HG02571 (cell line): ENCODE data around the gene PRR16.
"Not testable (repeated sequence)": the region's sequence is repeated elsewhere in the genome, so short reads cannot be mapped to it uniquely, and the experiment has no call there.

Experiments used
- ATAC-seq: cut with Tn5 transposase; IDR thresholded peaks from one replicate; pipeline ENCODE4 v1.9.1; 2021; ENCODE audit warnings: mild to moderate bottlenecking, moderate library complexity; ENCODE audit not compliant: unreplicated experiment

Gene PRR16

DNA sequence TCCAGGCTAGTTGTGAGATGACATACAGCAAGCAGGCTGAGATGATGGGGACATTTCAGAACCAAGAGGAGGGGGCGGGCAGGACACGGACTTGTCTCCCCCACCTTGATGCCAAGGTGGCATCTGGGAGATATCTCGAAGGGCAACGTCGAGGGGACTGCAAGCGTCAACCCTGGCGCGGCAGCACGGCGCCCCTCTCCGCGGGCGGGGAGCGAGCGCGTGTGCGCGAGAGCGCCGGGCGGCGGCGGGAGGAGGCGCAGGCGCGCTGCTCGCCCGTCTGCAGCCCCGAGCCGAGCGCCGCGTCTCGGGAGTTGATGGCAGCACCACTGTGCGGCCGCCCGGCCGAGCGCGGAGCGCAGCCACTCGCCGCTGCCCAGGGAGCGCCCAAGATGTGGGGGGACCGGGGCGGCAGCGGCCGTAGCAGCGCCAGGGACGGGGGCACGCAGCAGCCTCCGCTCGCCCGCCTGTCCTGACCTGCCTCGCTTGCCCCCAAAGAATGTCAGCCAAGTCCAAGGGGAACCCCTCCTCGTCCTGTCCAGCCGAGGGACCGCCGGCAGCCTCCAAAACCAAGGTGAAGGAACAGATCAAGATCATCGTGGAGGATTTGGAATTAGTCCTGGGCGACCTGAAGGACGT is at the start of gene PRR16:
Gene PRR16 (plus strand): TSS at position 310 of the 636 bp plus-strand sequence.
- ATAC-seq, result peak; percentile 74

DNA sequence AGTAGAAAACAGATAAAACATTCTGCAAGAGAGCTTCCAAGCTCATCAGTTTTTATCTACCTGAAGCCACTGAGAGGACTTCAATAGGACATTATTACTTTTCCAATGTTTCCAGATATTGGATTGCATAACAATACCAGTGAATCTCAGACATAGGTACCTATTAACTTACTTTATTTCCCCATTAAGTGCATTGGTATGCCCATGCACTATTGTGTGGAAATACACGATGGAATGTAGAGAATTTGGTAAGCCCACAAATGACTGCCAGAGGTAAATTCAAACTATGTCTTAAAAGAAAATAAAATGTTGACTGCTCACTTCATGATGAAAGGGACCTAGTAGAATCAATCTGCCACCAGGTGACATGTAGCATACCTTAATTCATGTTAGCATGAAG is 48.1 kb upstream of the PRR16 start:
- ATAC-seq, result no peak

DNA sequence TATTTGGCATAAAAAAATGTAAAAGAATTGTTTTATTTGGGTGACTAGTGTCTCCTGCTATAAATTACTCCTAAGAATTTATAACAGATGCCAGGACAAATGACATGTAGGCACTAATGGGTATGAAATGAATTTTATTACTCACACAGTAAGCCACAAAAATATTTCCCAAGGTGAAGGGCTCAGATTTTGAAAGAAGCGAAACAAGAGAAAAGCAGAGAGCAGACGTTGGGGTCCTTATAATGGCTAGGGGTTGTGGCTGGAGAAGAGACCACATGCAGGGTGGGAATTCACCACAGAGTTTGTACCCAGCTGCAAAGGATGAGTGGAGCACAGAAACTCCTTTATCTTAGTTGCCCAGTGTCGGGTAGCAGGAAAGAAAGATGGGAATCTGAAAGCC is 45.0 kb upstream of the PRR16 start:
- ATAC-seq, result no peak

DNA sequence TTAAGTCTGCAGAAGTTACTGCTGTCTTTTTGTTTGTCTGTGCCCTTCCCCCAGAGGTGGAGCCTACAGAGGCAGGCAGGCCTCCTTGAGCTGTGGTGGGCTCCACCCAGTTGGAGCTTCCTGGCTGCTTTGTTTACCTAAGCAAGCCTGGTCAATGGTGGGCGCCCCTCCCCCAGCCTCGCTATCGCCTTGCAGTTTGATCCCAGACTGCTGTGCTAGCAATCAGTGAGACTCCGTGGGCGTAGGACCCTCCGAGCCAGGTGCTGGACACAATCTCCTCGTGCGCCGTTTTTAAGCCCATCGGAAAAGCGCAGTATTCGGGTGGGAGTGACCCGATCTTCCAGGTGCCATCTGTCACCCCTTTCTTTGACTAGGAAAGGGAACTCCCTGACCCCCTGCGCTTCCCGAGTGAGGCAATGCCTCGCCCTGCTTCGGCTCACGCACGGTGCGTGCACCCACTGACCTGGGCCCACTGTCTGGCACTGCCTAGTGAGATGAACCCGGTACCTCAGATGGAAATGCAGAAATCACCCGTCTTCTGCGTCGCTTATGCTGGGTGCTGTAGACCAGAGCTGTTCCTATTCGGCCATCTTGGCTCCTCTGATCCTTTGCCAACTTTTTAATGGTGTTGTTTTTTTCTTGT is 37.3 kb upstream of the PRR16 start:
- not testable (repeated sequence) for ATAC-seq

DNA sequence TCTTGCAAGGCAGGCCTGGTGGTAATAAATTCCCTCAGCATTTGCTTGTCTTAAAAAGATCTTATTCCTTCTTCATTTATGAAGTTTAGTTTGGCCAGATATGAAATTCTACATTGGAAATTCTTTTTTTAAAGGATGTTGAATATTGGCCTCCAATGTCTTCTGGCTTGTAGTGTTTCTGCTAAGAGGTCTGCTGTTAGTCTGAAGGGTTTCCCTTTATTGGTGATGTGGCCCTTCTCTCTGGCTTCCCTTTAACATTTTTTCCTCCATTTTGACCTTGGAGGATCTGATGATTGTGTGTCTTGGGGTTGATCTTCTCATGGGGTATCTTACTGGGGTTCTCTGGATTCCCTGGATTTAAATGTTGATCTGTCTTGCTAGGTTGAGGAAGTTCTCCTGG is 33.5 kb upstream of the PRR16 start:
- no peak for ATAC-seq

DNA sequence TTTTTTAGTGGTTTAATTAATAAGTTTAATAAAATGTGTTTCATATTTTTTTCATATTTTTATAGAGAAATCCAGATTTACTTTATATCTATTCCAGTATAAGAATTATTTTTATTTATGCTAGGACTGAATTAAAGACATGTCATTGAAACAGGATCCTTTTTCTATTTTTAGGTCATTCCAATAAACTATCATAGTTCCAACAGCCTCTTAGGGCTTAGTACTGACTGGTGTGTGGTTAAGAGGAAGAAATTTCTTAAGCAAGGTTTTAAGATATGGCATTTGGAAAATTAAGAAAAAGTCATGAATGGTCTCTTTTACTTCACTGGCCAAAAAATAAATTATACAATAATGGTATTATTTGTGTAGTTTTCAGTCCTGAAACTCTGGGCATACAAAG is 31.2 kb upstream of the PRR16 start:
- no peak for ATAC-seq

DNA sequence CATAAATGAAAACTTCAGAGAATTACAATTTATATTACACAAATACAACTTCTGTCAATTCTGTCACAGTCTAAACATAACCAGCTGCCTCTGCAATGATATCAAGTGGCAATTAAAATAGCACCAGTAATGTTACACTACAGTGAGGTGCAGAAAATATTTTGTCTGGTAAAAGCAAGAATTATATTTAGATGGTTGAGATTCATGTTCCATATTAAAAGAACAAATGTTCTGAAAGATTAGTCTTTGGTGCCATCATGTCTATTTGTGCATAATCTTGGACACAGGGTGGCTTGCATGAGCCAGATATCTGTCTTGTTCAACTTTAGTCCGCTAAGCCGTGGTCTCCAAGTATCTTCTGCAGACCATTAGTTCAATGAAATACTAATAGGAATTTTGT is 29.0 kb upstream of the PRR16 start:
- no peak for ATAC-seq

DNA sequence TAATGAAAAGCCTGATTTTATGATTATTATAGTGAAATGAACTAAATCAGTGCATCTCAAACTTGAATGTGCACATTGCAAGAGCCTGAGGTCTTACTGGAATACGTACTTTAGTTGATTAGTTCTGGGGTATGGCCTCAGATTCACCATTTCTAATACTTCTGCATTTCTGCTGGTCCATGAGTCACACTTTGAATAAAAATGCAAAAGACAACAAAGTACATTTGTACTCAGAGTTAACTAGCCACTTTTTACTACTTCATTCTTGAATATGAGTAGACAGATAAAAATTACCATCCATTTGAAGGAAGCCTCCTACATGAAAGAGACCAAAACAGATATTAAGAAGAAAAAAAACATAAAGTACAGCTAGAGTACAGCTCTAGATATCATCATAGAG is 27.1 kb upstream of the PRR16 start:
- no peak for ATAC-seq

DNA sequence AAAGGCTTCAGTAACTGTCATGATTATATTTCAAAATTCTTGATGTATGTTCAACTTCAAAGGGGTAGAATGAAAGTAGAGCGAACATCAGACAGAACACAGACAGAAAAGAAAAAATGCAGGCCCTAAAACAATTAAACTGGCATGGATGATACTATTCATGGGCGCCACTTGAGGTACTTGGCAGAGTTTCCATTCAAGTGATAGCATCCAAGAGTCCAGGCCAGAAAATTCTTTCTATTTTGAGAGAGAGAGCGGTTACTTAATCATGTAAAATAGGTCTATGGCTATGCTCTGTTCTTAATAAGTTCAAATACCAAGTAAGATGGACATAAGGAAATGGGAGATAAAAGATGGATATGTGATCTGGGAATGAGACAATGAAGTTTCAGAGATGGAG is 21.4 kb upstream of the PRR16 start:
- no peak for ATAC-seq

DNA sequence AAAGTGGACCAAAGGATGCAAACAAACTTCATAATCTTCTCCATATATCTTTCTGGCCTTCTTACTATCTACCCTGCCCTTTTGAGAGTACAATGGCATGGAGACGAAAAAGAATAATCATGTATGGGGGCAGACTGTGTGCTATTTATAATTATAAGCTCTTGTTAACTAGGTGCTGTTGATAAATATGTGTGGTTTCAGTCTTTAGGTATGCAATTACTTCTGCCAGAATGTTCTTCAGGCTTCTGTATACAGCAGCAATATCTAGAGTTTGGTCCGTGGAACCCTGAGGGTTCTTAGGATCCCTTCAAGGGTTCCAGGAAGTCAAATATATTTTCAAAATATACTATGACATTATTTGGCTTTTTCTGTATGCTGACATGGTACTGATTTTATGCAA is 20.5 kb upstream of the PRR16 start:
- ATAC-seq, result no peak

DNA sequence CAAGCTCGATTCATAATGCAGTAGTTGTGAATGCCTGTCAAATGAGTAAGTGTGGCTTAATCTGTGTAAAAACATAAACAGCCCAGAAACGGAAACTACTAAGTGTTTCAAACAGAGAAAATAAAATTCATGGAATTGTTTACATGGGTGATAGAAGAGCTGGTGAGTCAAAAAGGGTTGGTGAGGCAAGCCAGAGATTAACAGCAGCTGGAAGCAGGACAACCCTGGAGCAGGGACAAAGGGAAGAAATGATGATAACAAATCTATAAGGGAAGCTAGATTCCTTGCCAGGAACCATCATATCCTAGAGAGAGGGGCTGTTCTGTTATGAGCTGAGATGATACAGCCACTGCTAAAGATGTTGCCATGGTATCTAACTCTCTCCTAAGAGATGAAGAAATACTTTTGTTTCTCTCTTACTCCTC is 18.0 kb upstream of the PRR16 start:
- no peak for ATAC-seq

DNA sequence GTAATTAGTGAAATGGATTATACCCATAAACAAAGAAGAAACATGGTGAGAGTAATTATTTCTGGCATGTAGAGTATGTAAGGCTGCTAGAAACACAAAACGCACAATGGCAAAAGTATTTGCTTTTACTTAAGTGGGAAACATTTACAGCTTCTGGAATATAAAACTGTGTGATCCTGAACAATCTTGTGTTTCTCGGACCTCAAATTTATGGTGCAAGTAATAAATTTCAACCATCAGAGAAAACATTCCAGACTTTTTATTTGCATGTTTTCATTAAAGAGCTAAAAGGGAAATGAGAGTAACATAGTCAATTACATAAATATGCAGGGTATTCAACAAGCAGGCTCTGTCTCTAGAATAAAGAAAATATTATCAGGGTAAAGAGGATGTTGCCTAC is 17.2 kb upstream of the PRR16 start:
- no peak for ATAC-seq

DNA sequence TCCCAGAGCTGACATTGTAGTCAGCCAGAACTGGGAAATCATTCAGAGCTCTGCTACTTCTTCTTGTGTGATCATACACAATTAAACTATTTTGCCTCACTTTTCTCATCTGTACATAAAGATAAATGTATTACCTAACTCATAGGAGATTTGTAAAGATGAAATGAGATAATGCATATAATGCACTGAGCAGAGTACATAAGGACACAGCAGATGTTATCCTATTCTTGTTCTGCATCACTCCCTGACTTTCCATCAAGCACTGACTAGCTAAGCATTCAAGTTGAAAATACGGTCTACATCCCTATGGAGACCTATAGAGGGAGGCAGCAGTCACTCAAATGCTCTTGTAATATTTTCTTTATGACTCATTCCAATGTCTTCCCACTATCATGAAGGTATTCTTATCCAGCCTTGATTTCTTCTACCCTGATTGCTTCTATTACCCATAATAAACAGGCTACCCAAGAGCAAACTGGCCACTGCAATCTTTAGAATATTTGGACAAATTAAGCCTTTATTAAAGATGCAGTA is 16.3 kb upstream of the PRR16 start:
- ATAC-seq, result no peak

DNA sequence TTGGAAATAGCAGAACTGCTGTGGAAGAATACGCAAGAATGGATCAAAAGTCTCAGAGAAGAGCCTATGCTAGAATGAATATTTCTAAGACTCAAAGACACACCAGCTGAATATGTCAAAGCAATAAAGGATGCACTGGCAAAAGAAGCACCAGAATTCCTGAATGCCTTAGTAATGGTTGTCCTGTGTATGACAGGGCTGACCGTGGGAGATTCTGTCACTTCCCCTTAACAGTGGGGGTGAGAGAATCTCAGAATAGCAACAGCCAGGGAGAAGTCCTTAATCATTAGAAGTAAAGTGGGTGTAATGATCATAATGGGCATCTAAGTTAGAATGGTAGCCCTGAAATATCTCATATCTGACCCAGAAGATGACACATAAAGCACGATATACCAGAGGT is 14.6 kb upstream of the PRR16 start:
- no peak for ATAC-seq

DNA sequence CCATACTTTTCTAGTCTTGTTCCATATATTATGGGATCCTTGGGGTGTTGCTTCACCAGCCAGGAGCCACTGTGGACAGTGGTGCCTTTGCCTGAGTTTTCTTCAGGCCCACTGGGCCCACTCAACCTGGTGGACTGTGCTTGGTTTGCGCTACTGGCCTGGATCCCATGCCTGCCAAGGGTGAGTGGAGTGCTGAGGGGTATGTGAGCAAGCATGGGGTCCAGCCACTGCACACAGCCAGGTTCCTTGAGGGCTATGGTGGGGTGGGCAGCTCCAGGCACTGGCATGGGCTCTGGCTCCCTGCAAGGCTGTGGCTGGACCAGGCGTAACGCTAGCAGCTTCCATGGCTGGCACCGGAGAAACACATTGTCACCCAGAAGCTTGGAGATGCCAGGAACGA is 13.2 kb upstream of the PRR16 start:
- no peak for ATAC-seq

DNA sequence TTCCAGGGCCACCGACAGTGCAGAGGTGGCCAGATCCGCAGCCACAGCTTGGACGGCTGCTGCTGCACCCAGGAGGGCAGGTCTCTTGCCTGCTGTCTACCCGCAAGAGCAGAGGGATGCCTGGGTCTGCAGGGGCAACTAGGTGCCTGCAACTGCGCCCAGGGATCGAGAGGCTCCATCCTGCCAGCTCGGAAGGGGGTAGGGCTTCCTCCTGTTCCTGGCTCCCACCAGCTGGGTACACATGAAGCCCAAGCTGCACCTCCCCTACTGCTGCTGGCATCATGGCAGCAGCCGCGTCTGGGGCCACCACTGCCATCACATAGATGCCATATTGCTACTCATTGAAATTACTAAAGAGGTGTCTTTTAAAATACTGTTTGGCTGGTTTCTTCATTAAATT is 12.7 kb upstream of the PRR16 start:
- ATAC-seq, result no peak

DNA sequence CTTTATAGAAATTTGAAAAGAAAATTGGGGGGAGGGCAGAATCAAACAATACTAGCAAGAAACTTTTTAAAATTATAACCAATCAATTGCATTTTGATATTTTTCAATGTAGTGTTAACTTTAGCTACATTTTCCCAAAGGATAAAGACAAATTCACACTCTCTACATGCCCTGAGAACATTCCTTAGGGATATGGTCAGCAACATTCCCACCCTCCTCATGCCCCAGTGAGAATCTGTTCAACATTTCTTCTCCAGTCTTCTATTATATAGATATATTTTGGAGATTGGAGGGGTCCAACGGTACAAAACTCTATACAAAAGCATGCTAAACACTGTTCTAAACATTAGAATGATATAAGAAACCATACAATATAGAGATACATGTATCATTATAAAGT is 11.6 kb upstream of the PRR16 start:
- no peak for ATAC-seq

DNA sequence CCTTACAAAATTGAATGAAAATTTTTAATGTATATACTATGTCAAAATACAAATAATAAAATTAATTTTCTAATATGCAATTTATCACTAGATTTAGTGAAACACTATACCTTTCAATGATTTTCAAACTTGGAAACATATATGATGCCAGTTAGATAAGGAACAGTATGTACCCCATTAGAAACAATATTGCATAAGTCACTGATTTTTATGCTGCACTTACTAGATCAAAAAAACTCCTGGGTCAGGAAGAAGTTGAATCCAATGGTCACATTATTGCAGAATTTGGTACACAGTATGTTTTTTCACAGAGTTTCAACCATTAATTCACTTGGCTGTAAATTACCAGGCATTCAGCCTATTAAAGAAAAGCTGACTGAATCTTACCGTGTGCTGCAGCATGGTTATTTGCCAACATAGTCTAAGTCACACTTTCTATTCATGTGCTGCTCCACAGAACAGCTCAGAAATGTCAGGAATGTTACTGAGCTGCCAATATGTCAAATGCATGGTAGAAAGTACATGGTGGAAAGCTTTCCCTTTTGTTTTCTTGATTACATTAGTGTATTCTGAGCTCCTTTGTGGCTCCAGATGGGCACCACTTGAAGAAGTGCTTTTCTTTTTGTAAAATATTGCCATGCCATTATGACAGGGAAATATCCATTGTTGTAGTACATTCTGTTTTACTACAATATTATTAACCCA is 9.9 kb upstream of the PRR16 start:
- ATAC-seq, result no peak

DNA sequence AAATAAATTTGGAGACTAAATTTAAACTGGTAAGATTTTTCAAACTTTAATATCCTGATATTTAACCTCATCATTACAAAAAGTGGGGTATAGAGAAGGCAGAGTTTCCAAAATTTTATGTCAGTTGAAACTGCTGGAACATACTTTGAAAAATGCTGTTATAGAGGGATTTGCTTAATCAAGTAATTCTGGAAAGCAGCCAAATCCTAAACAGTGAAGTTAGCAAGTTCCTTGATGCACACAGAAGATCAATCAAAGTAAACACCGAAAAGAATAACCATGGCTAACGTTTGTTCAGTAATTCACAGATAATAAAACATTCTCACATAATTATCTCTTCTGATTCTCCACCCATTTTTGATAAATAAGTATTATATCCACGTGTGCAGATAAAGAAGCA is 8.1 kb upstream of the PRR16 start:
- no peak for ATAC-seq

DNA sequence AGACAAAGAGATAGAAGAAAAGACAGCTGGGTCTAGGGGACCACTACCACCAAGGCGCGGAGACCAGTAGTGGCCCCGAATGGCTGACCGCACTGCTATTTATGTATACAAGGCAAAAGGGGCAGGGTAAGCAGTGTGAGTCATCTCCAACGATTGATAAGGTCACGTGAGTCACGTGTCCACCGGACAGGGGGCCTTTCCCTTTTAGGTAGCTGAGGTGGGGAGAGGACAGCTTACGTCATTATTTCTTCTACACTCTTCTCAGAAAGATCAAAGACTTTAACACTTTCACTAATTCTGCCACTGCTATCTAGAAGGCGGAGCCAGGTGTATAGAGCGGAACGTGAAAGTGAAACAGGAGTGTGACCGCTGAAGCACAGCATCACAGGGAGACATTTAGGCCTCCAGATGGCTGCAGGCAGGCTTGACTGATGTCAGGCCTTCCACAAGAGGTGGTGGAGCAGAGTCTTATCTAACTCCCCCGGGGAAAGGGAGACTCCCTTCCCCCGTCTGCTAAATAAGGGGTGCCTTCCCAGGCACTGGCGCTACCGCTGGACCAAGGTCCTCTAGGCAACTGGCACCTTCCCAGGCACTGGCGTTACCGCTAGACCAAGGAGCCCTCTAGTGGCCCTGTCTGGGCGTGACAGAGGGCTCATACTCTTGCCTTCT is 6.1 kb upstream of the PRR16 start:
- ATAC-seq, result peak; percentile 85

DNA sequence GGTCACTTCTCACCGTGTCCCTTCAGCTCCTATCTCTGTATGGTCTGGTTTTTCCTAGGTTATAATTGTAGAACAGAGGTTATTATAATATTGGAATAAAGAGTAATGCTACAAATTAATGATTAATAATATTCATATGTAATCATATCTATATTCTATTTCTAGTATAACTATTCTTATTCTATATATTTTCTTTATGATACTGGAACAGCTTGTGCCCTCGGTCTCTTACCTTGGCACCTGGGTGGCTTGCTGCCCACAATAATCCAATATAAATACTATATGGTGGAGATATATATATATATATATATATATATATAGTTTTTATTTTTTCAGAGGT is 5.6 kb upstream of the PRR16 start:
- ATAC-seq, result not testable (repeated sequence)

DNA sequence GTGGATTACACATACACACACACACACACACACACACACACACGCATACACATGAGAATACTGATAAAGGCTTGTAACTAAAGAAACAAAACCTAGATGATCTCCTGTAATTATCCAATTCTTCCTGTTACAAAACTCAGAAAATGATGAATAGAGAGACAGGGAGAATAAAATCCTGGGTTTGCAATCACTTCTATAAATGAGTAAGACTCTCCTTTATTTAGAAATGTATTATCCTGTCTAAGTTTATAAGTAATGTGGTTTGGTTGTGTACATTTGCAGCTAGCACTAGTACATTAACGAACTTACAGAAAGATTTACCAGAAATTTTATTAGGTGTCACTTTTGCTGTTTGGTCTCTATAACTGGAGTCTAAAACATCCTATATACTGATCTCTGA is 2.8 kb upstream of the PRR16 start:
- ATAC-seq, result no peak
